A673 (cell line): Measurements from ENCODE around the gene PCK1. TPM values are rescaled to one million over a fixed set of nuclear protein-coding genes. Genes with fewer than 3 reads are reported as not detected.

Experiments used
- BruUV-seq: library from RNA; stranded (reverse); fragments of 400-500 nt; replicated peaks from 2 replicates; lab custom pipeline; 2021; lab: Mats Ljungman, UMichigan
- CTCF ChIA-PET: fragments of 300-600 bp; sonication (Branson Sonifier 250); formaldehyde crosslinking; loops from one replicate; lab custom pipeline; 2022; ENCODE audit warnings: antibody characterized with exemption; lab: Charles Lee
- POLR2A ChIA-PET: fragments of 300-600 bp; sonication (Branson Sonifier 250); formaldehyde crosslinking; loops from one replicate; lab custom pipeline; 2022; ENCODE audit warnings: antibody characterized with exemption; ENCODE audit not compliant: low non-redundant PET; lab: Charles Lee
- DNase-seq: peaks from one replicate; pipeline ENCODE4 v3.0.0-alpha.2; 2015; ENCODE audit warnings: low spot score
- H3K27ac ChIP-seq: fragments of 200-600 bp; sonication (generic); 2 replicates; pipeline ENCODE4 v1.5.1; 2016; ENCODE audit warnings: mixed run types, low read depth, mild to moderate bottlenecking, mixed read lengths, antibody characterized with exemption, low read length; ENCODE audit not compliant: poor library complexity, severe bottlenecking
- H3K27me3 ChIP-seq: fragments of 200-600 bp; sonication (generic); replicated peaks from 2 replicates; pipeline ENCODE4 v1.6.1; 2017; ENCODE audit warnings: mixed run types, low read depth, mild to moderate bottlenecking, mixed read lengths, antibody characterized with exemption, low read length; ENCODE audit not compliant: insufficient read depth, poor library complexity
- H3K36me3 ChIP-seq: fragments of 200-600 bp; sonication (generic); 2 replicates; pipeline ENCODE4 v1.6.1; 2016; ENCODE audit warnings: mixed run types, mild to moderate bottlenecking, mixed read lengths, antibody characterized with exemption, low read length; ENCODE audit not compliant: insufficient read depth, poor library complexity, severe bottlenecking
- H3K4me1 ChIP-seq: fragments of 200-600 bp; sonication (generic); 2 replicates; pipeline ENCODE4 v1.6.1; 2017; ENCODE audit warnings: mixed run types, mild to moderate bottlenecking, mixed read lengths, antibody characterized with exemption, low read length; ENCODE audit not compliant: insufficient read depth, poor library complexity, severe bottlenecking
- H3K4me3 ChIP-seq: fragments of 200-600 bp; sonication (generic); 2 replicates; pipeline ENCODE4 v1.5.1; 2016; ENCODE audit warnings: low read depth, mixed run types, mild to moderate bottlenecking, mixed read lengths, low read length; ENCODE audit not compliant: poor library complexity, severe bottlenecking
- H3K9me3 ChIP-seq: fragments of 200-600 bp; sonication (generic); 2 replicates; pipeline ENCODE4 v1.6.1; 2016; ENCODE audit warnings: mixed run types, low read depth, mild to moderate bottlenecking, mixed read lengths, antibody characterized with exemption, low read length; ENCODE audit not compliant: poor library complexity, severe bottlenecking
- CTCF ChIP-seq: fragments of 300-800, 200-600 bp; sonication (generic); conservative IDR thresholded peaks from 2 replicates; pipeline ENCODE4 v1.5.1; 2017; ENCODE audit warnings: low read depth, mild to moderate bottlenecking, antibody characterized with exemption, low read length, moderate library complexity, mixed read lengths
- EZH2 ChIP-seq: fragments of 200-600 bp; sonication (generic); IDR thresholded peaks from 2 replicates; pipeline ENCODE4 v1.6.1; 2017; ENCODE audit warnings: borderline replicate concordance, low read depth, mild to moderate bottlenecking, mixed read lengths, antibody characterized with exemption, low read length; ENCODE audit not compliant: poor library complexity, severe bottlenecking
- intact Hi-C: fragments of 100-400 bp; cut with micrococcal nuclease; formaldehyde crosslinking; loops from one replicate; pipeline ENCODE4 v1.10.0; 2022; ENCODE audit not compliant: unreplicated experiment
- total RNA-seq: library from RNA; stranded (reverse); gene quantifications from 2 replicates; pipeline ENCODE4 v1.2.3, GENCODE V29; 2021

The PCK1 gene
- total RNA-seq, 1 experiment from 2014 or later, result not detected

DNA sequence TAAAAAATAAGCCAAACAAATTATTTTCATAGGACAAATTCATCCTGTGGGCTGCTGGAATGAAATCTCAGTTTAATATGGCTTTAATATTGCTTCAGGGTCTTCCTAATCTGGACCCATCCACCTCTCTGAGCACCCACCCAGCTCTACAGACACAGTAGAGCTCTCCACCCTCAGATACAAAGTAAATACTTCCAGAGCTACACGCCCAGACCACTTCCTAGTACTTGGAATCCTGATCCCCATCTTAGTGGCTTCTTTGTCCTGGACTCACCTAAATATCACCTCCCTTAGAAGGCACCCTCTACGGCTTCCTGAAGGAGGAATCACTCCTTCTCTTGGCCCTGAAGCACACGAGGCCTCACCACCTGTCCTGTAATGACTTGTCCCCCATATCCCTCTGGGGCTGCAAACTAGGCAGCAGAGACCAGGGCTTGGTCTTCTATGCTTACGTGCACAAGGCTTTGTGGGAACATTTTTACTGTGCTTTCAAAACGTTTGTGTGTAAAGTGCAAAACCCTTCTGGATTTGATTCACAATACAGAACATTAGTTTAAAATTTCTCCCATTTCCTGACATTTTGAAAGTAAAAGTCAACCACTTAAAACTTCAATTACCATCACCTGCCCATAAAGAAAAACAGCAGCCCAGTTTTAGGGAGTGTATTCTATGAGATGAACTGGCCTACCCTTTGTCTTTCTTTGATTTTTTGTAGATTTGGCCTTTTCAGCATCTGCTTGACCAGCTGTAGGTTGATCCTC, 38.4 kb upstream of the PCK1 start:
- ChIA-PET CTCF (no interaction called here), POLR2A (no interaction called here)
- no peak for DNase-seq
- Histone ChIP-seq H3K4me1 (no peaks in the 10 kb centered on the region), H3K36me3 (no peaks in the 10 kb centered on the region), H3K9me3 (no peaks in the 10 kb centered on the region), H3K4me3 (no peak overlapping the region), H3K27ac (no peak overlapping the region), H3K27me3 (no peaks in the 10 kb centered on the region)
- BruUV-seq, result no TSS peak
- intact Hi-C loops, result no loop called here
- TF ChIP-seq CTCF (no peak), EZH2 (no peak)

GRCh38 chr20:57523782-57524181, 37.1 kb upstream of the PCK1 start:
- Histone ChIP-seq H3K27ac (no peak overlapping the region), H3K4me1 (no peaks in the 10 kb centered on the region), H3K4me3 (no peak overlapping the region), H3K9me3 (no peaks in the 10 kb centered on the region), H3K27me3 (no peaks in the 10 kb centered on the region), H3K36me3 (no peaks in the 10 kb centered on the region)
- intact Hi-C loops, result no loop called here
- BruUV-seq, result no TSS peak
- DNase-seq, result no peak
- no peak for TF ChIP-seq CTCF
- no peak for TF ChIP-seq EZH2
- ChIA-PET CTCF (no interaction called here), POLR2A (no interaction called here)

- Histone ChIP-seq H3K9me3 (no peaks in the 10 kb centered on the region), H3K27me3 (no peaks in the 10 kb centered on the region), H3K4me1 (no peaks in the 10 kb centered on the region), H3K4me3 (no peak within 1 kb of the TSS), H3K36me3 (no peaks in the 10 kb centered on the region), H3K27ac (no peak within 1 kb of the TSS)
- ChIA-PET CTCF (no interaction called here), POLR2A (no interaction called here)
- intact Hi-C loops, result no loop called here
- TF ChIP-seq EZH2, result no peak
- TF ChIP-seq CTCF, result no peak
- DNase-seq, result no peak
- no TSS peak for BruUV-seq
These were observed 36.3 kb upstream of the PCK1 start, which contains the start of gene CTCFL for GRCh38 chr20:57524511-57525176. CTCFL (minus strand) TSS chr20:57525140; CDS start chr20:57524205, 935 bp downstream.
